ENCODE measurements around the gene KCNA2.

The KCNA2 gene

DNA sequence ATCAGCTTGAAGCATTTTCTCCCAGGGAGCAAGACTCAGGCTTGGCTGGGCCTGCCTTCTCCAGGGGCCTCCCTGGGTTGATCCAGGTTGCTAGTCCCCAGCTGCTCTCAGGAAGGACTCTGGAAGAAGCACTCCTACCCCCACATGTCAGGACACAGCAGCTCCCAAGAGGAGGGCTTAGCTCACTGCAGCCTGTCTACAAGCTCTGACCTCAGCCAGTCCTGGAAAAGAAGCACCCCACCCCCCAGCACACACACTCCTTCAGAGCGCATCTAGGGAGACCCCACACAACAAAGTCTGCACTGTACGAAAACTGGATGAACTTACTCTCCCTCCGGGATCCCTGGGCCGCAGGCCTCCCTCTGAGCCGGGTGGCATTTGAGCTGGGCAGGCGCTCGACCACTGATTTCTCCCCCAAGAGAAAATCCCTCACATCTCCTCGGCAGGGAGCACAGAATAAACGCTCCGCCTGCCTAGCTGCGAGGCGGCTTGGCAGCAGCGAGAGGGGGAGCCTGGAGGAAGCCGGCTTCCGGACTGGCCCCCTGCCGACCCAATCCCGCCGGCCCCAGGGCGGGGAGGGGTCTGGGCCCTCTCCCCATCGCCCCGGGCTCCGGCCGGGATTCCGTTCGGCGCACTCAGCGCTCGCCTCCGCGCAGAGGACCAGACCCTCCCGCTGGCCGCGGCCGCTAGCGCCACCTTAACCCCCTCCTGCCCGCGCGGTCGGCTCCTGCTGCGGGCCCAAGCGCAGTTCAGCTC is at the start of gene KCNA2:
TSS of gene KCNA2 (minus strand) at position 458 of the 756 bp plus-strand sequence. CDS start 1,576 bp downstream, outside the sequence.
- DNase-seq: peak in 1 of 2 experiments; percentile 9

DNA sequence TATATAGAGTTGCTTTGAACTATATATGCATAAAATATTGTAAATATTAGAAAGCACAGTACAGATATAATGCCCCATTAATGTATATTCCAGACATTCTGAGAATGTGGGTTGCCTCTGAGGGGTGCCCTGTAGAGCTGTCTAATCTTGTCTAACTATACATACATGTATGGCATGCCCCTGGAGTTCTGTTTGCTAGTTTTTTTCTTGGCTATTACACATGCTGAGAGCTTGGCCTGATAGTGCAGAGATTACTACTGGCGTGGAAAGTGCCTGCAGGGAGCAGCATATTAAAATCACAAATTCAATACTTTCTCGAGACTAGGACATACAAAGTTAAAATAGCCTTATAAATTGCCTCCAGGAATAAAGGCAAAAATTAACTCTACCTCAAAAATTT is 44.5 kb upstream of the KCNA2 start:
- DNase-seq: no peak

DNA sequence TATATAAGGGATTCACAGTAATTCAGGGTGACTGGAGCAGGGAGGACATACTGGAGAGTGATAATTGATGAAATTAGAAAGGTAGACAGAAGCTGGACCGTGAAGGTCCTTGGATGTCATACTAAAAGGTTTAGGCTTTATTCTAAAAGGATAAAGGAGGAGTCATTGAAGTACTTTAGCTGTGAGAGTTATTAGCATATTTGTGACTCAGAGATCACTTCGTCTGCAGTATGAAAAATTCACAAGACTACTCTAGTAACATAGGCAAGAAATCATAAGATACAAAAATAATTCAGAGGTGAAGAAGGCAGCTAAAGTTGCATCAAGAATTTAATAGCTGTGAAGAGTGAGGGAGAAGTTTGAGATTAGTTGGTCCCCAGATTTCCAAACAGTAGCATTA is 42.3 kb upstream of the KCNA2 start:
- DNase-seq: no peak

DNA sequence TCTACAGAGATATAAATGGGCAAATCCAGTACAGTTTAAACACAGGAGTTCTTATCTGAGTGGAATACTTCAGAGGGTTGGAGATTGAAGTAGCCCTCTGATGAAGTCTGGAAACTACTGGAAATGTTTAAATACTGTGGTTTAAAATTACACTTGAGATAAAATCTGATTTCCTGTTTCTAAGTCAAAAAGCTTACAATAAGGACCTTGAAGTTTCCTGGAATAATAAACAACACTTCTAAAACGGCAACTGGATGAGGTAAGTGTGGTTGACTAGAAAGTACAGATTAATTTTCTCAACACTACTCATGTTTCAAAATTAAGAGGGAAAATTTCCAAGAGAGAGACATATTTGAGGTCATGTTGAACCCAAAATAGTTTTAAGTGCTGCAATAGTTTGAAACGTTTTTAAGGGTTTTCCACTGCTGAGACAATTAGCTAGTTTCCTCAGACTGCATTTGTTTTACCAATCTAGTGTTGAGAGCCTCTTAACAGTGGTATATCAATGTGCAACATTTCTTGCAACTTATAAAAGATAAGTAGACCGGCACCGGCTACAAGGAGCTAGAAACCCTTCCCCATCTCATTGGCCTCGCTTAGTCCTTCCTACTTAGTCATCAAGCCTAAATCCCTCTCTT is 41.2 kb upstream of the KCNA2 start:
- no peak for DNase-seq

DNA sequence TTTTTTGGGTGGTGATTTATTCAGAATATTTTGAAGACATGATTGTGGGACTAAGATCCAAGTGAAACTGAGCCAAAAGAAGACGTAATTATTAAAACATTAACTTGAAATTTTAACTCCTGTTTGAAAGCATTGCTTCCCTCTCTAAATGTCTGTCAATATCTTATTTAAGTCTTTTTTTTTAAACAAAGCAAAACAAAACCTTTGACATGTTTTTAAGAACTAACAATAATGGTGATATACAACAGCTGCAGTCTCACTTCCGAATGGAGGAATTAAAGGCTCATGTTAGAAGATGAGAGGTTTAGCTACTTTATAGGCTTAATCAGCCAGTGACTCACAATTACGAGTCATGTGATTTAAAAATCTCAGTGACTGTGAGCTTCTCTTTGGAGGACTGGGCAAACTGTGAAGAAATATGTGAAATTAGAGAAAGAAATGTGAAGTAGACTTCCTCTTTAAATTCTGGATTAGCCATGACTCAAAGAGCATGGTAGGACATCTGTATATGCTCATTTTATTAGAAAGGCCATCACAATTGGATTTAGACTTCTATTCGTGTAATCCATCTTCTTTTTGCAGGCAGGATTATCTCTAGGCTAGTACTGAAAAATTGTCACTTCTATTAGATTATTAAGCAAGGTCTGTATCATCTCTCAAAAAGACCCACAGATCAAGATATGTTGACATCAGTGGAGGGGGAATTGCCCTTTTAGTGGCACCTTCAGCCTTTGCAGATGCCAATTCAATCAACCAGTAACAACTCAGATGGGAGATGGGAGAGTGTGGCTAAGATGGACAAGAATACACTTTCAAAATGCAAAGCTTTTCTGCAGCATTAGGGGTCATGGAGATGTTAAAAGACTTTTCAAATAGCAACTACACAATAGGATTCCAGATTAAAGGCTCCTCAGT is 39.9 kb upstream of the KCNA2 start:
- no peak for DNase-seq

DNA sequence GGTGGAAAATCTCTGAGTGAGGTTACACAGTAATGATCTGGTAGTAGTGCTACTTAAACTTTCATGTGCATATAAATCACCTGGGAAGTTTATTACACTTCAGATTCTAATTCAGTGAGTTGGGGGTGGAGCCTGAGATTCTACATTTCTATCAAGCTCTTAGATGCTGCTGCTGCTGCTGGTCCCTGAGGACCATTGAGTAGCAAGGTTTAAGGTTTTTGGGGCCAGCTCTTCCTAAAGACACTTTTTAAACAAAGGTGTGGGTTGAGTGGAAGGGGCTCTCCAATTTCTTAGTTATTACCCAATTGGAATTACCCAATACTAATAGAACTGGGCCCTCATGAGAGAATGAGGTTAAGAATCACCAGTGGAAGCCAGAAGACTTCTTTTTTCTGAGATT is 39.1 kb upstream of the KCNA2 start:
- DNase-seq: no peak

DNA sequence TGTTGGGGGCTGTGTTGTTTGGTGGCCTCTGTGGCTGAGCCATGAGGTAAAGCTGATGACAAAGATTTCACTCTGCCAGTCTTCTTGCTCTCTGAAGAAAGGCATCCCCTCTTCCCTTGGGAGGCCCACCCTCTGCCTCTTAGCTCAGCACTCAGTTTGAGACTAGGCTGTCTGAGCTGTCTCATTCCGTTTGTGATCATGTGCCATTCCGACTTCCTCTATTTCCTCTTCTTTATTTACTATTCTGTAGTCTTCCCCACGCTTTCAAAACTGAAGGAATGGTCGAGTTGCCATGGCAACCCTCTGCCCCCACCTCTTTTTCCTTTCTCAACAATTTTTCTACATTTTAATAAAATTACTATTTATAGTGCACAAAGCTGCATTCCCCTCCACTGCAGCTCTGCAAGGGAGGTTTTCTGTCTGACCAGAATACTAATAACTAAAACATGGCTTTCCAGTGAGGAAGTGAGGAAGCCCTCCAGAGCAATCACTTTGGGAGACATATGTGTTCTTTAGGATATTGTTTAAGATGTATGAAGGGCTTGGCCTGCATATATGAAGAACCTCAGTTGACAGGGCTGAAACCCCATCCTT is 37.8 kb upstream of the KCNA2 start:
- no peak for DNase-seq

DNA sequence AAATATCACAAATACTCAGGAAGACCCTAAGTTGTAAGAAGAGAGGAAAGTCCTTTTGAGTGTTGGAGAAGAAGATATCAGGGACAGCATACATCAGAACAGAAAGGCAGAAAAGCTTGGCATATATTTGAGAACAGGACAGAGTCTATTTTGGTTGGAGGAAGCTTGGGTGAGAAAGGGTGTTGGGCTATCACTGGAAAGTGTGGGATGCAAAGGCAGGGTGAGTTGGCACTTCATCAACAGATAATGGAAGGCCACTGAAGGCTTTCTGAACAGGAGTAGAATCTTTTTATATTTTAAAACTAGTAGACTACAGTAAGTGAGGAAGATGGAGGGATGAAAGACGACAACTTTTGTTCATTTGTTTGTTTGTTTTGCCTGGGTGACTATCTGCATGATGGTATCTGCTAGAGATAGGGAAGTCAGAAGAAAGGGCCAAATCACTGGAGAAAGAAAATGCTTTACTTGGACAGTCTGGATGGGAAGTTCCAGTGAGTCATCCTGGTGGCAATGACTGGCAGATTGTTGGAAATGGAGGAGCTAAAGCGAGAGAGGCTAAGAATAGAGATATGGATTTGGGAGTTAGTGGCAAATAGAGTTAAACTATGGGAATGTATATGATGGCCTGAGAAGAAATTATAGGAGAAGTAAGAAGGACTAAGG is 33.7 kb upstream of the KCNA2 start:
- DNase-seq: no peak

DNA sequence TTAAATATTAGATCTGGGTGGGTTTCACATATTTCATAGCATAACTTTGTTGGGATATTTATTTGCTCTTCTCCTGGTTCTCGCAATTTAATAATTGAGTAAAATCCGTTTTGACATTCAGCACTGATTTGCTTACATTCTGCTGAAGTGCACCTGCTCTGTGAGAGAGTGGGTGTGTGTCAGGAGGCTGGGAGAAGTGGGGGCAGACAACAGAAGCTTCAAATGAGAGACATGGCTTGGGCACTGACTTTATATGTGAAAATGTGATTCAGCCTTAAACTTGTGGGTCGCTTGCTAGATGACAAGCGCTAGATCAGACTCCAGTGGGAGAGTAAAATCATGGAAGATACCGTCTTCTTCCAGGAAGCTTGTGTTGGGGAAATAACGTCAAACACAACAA is 32.4 kb upstream of the KCNA2 start:
- no peak for DNase-seq

DNA sequence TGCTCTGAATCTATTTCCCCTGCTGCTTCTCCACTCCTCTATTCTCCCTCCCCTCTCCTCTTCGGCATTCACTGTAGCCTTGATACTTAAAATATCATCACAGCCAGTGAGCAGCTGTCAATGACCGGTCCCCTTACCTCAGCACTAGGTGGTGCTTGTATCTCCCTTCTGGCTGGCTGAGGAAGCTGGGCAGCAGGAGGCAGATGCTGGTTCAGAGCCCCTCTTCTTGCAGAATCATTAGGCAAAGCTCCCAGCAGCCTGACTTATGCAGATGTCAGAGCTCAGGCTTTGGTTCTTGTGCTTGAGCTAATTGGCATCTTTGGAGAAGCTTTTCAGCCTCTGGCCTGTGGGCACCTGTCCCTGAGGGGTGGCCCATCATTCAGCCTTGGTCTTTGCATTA is 31.9 kb upstream of the KCNA2 start:
- no peak for DNase-seq

DNA sequence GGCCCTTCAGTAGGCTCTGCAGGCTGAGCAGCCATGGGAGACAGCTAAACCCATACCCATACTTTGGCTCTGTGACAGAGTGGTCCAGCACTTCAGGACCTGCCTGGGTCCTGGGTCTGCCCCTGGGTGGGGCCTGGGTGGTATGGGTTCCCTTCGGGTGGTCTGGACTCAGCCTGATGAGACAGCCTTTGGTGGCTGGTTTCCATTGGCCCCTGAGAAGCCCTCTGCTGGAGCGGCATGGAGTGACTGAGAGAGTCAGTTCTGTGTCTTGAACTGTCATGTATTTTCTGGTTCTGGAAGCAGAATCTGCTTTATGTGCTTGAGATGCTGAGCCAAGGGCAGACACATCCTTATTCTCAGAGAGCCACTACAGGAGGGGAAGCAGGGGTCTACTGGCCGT is 31.3 kb upstream of the KCNA2 start:
- DNase-seq: no peak

DNA sequence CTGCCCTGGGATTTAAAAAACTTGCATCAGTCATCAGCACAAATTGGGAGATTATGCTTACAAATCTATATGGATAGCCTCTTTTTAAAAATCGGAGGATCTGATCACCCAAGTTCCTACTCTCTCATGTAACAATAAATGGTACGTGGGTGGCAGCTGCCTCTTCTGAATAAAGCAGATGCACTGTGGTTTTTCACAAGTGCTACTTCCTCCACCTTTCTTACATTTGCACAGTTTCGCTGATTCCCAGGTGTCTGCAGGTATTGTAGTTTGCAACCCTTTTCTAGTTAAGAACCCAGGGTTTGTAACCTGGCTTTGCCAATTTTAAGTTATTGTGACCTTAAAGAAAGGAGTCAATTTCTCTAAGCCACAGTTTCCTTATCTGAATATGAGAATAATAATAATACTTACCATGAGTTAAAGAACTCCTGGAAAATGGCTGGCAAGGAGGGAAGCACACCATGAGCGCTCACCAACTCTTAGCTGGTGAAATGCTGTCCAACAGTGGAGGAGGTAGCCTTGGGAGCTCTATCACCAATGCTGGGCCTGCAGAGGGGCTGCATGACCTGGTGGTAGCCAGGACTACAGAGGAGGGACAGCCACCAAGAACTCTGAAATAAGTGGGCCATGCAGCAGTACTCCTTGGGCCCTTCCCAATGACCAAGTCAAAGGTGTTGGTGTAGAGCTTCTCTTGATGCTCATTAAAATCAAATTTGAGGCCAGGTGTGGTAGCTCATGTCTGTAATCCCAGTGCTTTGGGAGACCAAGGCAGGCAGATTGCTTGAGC is 30.2 kb upstream of the KCNA2 start:
- no peak for DNase-seq

DNA sequence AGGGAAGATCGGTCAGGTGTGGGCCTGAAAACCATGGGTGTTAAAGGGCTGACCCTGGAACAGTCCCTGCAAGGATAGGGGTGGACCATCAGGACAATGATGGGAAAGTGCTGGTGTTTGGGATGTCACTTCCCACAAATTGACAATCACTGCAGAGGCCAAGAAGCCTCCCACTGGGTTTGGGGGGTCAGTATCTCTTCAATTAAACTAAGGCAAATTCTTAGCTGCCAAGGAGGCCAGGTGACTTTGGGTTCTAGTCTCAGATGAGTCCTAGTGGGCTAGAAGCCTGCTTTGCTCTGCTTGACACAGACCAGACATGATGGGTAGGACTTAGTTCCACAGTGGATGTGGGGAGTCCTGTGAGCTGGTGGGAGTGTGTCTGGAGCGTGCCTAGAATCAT is 29.3 kb upstream of the KCNA2 start:
- DNase-seq: no peak

DNA sequence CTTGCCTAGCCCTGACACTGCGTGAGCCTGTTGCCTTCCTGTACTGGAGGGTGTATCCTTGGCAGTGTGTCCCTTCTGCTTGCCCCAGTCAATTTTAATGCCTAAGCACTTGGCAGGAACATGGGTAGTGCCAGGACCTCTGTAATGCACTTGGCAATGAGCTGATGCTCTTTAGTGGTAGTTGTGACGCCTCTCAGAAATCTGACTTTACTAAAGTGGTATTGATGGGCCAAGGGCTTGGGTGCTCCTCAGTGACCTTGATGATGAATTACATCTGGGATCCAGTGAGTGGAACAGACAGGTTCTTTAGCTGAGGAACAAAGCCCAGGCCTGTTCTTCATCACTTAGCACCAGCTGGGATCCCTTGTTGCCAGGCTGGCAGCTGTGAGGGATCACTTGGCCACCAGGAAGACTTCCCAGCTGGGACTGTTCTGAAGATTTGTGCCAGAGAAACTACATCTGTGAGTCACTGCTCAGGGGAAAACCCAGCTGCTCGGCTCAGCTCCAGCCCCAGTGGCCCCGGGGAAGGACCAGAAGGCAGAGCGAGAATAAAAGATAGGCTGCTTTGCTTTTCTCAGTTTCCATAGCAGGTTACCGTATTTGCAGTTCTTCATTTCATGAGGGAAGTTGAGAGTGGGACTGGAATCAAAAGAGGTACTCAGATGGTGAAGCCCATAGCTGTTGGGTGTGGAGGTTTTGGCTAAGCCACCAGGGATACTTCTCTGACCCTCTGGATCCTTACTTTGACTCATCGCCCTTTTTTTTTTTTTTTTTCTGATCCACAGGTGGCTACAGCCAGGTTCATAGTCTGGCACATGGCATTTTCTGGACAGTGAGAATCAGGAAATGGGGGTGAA is 28.5 kb upstream of the KCNA2 start:
- no peak for DNase-seq

DNA sequence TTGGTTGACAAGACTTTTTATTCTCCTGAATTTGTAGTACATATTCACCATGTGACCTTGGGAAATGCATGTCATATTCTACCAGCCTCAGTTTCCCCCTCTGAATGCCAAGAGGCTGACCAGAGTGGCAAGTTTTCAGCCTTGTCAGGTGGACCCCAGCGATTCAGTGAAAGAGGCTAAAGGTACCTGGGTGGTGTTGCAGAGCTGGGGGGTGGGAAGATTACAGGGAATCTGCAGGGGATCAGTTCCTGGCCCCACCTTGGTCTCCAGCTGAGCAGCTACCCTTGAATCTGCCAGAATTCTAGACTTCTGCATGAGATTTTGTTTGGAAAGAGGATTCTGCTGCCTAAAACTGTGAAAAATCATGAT is 27.9 kb upstream of the KCNA2 start:
- no peak for DNase-seq

DNA sequence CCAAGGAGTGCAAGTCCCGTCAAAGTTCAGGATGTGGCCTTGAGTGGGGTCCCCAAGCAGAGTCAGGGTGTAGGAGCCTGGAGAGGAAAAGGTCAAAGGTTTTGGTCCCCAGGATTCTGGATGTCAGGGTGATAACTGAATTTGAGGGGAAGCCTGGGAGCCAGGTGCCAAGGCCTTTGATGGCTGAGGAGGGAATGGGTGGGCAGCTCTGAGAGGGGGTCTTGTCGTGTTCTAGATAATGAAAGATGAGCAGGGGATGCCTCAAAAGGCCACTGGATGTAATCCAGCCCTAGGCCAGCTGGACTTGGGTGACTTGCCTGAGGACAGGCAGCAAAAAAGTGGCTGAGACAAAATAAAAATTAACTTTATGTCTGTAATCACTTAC is 27.5 kb upstream of the KCNA2 start:
- no peak for DNase-seq

DNA sequence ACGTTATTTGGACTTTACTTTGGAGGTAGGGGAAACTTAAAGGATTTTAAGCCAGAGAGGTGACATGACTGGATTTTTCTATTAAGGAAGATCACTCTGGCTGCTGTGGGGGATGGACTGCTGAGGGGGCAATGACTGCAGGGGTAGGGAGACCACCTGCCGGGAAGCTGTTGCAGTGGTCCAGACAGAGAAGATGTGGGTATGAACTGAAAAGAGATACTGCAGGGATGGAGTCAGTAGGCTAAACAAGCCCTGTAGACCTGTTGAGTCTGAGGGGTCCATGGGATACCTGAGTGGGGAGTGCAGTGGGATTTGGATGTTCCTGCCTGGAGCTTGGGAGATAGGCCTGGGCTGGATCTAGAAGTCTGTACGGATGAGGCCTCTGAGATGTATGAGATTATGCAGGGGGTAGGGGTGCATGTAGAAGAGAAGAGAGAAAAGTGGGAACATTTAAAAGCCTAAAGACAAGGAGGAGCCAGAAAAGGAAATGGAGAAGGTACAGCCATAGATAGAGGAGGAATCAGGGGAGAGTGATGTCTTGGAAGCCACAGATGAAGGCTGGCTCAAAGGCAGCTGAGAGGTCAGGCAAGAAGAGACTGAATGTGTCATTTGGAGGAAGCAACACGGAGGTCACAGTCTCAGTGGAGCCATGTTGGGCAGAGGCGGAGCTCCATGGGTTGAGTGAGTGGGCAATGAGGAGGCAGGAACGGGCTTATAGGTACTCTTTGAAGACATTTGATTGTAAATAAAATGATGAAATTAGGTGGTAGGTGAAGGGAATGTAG is 25.9 kb upstream of the KCNA2 start:
- DNase-seq: no peak

DNA sequence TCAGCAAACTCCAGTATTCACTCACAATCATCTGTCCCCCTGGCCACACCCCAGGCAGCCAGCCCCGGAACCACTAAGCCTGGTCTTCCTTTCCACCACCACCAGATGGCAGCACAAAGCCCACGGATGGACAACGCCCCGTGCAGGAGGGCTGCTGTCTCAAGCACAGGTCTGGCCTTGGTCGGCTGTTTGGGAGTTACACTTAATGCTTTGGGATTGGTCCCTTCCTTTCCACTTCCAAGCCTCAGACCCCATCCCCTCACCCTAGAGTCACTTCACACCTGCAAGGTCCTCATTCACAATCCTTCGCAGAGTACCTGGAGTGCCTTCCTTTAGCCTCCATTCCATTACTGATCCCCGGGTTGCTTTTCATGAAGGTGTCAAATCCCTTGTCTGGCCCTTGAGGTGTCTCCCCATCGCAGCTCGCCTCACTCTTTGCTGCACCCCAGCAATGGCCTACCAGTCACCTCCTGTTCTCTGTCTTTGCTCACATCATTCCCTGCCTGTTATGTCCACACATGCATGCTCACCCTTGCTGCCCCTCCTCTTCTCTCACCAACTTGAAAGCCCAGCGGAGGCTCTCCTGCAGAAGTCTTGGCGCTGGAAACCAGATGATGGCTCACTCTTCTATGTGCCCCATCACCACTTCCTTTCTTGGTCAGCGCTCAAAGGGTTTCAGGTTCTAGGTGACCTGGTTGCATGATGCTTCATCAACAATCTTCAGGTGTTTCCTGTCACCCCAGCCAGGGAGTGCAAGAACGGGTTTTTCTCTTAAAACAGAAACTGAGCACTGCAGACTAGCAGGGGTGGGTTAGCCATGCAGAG is 24.9 kb upstream of the KCNA2 start:
- DNase-seq: peak; percentile 51 to 63
